HG02610 (cell line): ENCODE results near the gene CD79A.
"Not testable (repeated sequence)": the region's sequence is repeated elsewhere in the genome, so short reads cannot be mapped to it uniquely, and the experiment has no call there.

ENCODE experiments used
- ATAC-seq: cut with Tn5 transposase; IDR thresholded peaks from one replicate; pipeline ENCODE4 v1.9.1; 2021; ENCODE audit warnings: mild to moderate bottlenecking, moderate library complexity; ENCODE audit not compliant: unreplicated experiment

Gene CD79A

GRCh38 chr19:41862445-41862986 lies 14.6 kb upstream of the CD79A start:
- no peak for ATAC-seq

DNA sequence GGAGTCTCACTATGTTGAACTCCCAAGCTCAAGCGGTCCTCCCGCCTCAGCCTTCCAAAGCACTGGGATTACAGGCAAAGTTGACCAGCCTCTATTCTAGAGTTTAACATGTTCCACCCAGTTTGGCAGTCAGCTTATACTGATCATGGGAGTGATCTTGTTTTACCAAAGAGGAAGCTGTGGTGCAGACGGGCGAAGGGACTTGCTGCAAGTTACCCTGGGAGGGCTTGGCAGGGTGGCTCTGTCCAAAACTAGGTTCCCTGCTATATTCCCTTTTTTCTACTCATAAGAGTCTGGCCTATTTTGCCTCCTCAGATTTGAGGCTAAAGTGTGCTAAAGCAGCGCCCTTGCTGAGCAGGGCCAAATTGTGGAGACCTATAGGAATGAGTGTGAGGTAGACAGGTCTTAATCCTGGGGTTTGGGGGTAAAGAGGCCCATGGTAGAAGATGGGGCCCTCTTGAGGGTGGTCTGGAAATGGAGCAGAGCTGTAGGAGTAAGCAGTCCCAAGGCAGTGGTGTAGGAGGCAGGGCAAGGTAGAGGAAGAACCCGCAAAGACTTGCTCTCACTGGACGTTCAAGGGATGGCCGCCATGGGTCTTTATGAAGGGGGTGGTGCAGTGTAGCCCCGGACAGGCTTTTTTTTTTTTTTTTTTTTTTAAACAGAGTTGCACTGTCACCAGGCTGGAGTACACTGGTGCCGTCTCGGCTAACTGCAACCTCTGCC lies 13.7 kb upstream of the CD79A start:
- no peak for ATAC-seq

- no peak for ATAC-seq
Observed at GRCh38 chr19:41864374-41864773, 12.7 kb upstream of the CD79A start.

DNA sequence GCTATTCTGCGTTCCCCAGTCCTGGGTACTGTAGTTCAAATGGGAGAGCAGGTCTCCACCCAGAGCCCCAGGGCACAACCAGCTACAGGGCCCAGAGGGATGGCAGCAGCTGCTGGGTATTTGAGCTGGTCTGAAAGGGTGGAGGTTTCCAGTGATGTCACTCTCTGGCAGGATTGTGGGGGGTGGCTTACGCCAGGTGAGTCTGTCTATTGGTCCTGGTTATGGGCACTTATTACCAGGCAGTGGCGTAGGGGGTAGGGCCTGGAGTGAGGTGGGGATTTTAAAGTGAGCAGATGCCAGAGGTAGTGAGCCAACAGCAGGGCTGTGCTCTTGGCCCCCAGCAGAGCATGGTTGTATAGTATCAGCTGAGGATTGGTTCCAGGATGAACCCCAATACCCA lies 10.8 kb upstream of the CD79A start:
- no peak for ATAC-seq

GRCh38 chr19:41868120-41868988 lies 8.7 kb upstream of the CD79A start:
- ATAC-seq: no peak

- ATAC-seq: no peak
Observed at GRCh38 chr19:41868989-41869300, 8.1 kb upstream of the CD79A start.

GRCh38 chr19:41869374-41869955 lies 7.6 kb upstream of the CD79A start:
- no peak for ATAC-seq

DNA sequence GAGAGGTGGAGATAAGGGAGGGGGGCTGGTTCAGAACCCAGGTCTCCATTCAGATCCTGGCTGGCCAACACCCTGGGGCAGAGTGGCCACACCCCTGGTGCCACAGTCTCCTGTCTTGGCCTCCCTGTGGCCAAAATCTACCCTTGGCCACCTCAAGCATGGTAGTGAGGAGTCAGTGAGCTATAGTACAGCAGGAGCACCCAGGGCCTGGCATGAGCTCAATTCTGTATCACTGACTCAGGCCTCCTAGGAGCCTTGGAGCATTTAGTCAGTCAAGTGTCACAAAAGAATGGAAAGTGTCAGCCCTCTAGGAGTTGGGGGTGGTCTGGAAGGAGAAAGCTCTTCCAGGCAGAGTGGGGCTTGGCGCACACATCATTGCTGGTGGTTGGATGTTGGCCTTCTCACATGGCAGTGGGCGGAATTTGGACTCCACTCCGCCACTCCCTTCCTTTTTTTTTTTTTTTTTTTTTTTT lies 6.6 kb upstream of the CD79A start:
- ATAC-seq: no peak

DNA sequence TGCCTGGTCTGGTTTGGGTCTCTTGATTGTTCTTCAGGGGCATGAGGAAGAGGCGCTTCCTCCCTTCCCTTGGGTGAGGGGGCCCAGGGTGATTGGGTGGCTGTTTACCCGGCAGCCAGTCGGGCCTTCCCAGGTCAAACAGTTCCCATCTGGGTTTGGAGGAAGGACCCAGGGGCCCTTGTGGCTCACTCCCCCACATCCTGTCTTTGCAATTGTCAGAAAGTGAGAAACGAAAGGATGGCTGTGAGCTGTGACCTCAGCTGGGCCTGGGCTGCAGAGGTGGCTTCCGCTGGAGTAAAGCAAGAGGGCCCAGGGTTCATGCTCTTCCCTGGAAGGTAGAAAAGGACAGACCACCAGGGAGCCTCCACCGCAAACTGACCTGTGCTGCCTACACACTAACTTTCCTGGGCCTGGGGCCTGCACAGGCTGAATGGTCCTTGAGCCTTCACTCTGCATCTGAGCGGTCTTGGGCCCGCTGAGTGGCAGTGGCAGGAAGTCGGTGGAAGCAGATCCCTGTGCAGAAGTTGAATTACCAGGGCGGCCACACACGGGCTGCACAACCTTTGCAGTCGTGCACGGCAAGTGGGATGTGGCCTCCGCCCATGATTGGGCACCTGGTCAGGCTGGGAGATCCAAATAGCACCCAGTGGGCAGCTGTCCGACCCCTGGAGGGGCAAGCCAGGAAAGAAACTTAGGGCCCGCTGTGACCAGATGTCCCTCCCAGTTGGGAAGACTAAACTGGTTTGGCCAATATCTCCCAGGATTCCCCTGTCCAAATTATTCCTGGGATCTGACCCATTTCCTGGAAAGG lies 5.3 kb upstream of the CD79A start:
- ATAC-seq: peak; percentile 42

DNA sequence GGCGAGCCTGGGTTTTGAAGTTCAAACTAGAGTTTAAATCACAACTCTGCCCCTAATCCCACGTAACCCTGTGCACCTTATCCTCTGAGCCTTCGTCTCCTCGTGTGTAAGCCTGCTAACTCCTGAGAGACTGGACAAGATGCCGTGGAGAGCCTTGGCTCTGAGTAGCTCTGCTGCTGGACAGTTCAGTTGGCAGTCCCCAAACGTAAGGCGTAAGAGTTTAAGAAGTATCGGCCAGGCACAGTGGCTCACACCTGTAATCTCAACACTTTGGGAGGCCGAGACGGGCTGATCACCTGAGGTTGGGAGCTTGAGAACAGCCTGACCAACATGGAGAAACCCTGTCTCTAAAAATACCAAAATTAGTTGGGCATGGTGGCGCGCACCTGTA lies 4.7 kb upstream of the CD79A start:
- no peak for ATAC-seq

DNA sequence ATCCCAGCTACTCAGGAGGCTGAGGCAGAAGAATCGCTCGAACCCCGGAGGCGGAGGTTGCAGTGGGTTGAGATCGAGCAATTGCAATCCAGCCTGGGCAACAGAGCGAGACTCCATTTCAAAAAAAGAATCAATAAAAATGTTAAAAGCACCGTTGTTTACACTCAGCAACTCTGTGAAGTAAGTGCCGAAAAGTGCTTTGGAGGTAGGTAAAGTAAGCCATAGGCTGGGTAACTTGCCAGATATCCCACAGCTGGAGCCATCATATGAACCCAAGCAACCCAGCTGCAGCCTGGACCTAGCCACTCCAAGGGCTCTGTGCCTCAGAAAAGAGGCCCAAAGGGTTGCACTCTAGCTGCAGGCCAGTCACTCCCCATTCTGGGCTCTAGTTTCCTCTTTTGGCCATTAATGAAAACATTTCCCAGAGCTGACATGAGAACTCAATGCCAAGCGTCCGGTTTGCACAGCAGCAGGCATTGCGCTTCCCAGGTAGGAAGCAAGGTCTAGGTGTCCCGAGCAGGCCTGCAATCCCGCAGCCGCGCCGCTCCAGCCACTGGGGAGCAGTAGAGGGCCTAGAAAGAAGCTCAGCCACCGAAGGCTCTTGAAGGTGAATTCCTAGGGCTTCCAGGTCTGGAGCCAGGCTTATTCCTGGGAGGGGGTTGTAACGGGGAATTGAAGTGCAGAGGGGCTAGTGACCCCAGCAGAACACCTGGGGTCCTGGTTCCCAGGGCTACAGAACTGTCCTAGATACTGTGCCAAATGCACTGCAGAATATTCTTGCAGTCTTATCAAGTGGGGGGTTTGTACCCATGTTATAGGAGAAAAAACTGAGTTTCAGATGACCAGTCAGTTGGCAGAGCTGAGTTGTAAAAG lies 4.1 kb upstream of the CD79A start:
- no peak for ATAC-seq

DNA sequence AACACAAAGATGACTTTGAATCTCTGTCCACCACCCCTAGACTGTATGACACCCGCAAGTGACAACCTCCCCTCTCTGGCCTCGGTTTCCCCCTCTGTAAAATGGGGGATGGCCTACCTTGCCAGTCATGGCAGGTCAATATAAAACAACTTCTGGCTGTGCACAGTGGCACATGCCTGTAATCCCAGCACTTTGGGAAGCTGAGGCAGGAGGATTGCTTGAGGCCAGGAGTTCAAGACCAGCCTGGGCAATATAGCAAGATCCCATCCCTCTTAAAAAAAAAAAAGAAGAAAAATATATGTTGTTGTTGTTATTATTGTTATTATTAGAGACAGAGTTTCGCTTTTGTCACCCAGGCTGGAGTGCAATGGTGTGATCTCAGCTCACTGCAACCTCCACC lies 1.1 kb upstream of the CD79A start:
- not testable (repeated sequence) for ATAC-seq

- ATAC-seq: peak; percentile 32
Observed at GRCh38 chr19:41877916-41878905, 1.1 kb downstream of the CD79A start.

DNA sequence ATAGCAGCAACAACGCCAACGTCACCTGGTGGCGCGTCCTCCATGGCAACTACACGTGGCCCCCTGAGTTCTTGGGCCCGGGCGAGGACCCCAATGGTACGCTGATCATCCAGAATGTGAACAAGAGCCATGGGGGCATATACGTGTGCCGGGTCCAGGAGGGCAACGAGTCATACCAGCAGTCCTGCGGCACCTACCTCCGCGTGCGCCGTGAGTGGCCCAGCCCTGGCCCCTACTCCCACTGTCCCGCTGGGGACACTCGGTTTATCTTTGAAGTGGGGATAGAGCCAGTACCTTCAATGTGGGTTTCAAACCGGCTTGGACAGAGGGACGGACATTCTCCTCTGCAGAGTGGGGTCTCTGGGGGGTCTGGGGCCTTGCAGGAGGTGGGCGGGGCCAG lies 2.0 kb downstream of the CD79A start:
- ATAC-seq: no peak

DNA sequence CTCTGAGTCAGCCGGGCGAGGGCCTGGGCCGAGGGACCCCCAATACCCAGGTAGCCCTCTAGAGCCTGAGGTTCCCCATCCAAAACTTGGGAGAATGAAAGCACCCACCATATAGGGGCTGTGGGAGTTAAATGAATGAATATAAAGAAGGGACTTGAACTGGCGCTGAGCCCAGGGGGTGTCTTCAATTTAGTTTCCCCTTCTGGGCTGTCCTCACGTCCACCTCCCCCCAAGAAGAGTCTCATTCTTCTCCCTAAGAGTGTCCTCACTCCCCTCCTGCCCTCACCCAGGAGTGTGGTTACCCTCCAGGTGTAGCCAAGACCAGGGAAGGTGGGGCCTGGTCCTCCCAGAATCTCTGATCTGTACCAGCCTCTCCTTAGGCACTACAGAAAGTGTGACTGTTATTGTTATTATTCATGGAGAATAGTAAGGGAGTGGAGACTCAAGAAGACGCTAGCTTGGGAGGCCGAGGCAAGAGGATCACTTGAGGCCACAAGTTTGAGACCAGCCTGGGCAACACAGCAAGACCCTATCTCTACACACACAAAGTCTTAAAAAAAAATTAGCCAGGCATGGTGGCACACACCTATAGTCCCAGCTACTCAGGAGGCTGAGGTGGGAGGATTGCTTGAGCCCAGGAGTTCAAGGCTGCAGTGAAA lies 2.7 kb downstream of the CD79A start:
- ATAC-seq: no peak

DNA sequence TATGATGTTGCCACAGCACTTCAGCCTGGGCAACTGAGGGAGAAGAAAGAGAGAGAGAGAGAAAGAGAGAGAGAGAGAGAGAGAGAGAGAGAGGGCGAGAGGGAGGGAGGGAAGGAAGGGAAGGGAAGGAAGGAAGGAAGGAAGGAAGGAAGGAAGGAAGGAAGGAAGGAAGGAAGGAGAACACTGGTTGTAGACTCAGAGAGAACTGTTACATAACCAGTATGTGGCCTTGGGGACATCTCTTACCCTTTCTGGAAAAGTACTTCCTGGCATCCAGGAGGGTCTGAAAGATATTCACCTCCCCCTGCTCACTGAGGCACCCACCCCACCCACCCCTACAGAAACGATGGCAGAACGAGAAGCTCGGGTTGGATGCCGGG lies 3.2 kb downstream of the CD79A start:
- ATAC-seq: no peak

GRCh38 chr19:41882568-41883462 lies 5.7 kb downstream of the CD79A start, which contains the start of gene ARHGEF1:
TSS of gene ARHGEF1 (plus strand) at chr19:41883184. CDS start at chr19:41888083, 4,899 bp downstream.
- ATAC-seq: no peak
